Neural cell (in vitro differentiated cells): ENCODE results near the gene MYLIP. TPM values are rescaled to one million over a fixed set of nuclear protein-coding genes. Genes with fewer than 3 reads are reported as not detected.

Source experiments
- H2AFZ ChIP-seq: fragments of 200-600, 300-800 bp; sonication (generic), shearing (Covaris generic); 2 replicates; pipeline ENCODE4 v1.6.0; 2014; ENCODE audit warnings: low read depth, mild to moderate bottlenecking, antibody characterized with exemption, low read length, moderate library complexity
- H3F3A ChIP-seq: fragments of 200-600 bp; shearing (Covaris generic); 2 replicates; pipeline ENCODE4 v1.6.1; 2016; ENCODE audit warnings: mild to moderate bottlenecking, moderate library complexity, mixed read lengths, antibody characterized with exemption, low read length; ENCODE audit not compliant: insufficient read depth, poor library complexity, severe bottlenecking
- H3K27ac ChIP-seq: fragments of 200-600, 300-800 bp; sonication (generic), shearing (Covaris generic); 2 replicates; pipeline ENCODE4 v1.5.1; 2014; ENCODE audit warnings: mild to moderate bottlenecking, low read length, moderate library complexity
- H3K27me3 ChIP-seq: fragments of 300-800, 200-600 bp; sonication (generic), shearing (Covaris generic); 2 replicates; pipeline ENCODE4 v1.6.0; 2014; ENCODE audit warnings: mild to moderate bottlenecking, low read depth, low read length, moderate library complexity; ENCODE audit not compliant: insufficient read depth
- H3K36me3 ChIP-seq: fragments of 300-800, 200-600 bp; sonication (generic), shearing (Covaris generic); 2 replicates; pipeline ENCODE4 v1.5.1; 2014; ENCODE audit warnings: mild to moderate bottlenecking, antibody characterized with exemption, low read length, moderate library complexity; ENCODE audit not compliant: insufficient read depth
- H3K4me2 ChIP-seq: fragments of 300-800, 200-600 bp; sonication (generic), shearing (Covaris generic); 2 replicates; pipeline ENCODE4 v1.6.0; 2014; ENCODE audit warnings: mild to moderate bottlenecking, low read length
- H3K4me3 ChIP-seq: fragments of 300-800, 200-600 bp; sonication (generic), shearing (Covaris generic); 2 replicates; pipeline ENCODE4 v1.5.1; 2014; ENCODE audit warnings: mild to moderate bottlenecking, low read length, moderate library complexity
- H3K79me2 ChIP-seq: fragments of 200-600 bp; shearing (Covaris generic); replicated peaks from 2 replicates; pipeline ENCODE4 v1.6.0; 2014; ENCODE audit warnings: mild to moderate bottlenecking, low read length, moderate library complexity; ENCODE audit not compliant: insufficient read depth
- H3K9ac ChIP-seq: fragments of 300-800, 200-600 bp; sonication (generic), shearing (Covaris generic); 2 replicates; pipeline ENCODE4 v1.6.1; 2016; ENCODE audit warnings: mild to moderate bottlenecking, low read length, mixed read lengths
- H3K9me2 ChIP-seq: fragments of 200-600 bp; shearing (Covaris generic); 2 replicates; pipeline ENCODE4 v1.6.1; 2016; ENCODE audit warnings: mild to moderate bottlenecking, low read length, mixed read lengths; ENCODE audit not compliant: insufficient read depth
- H3K9me3 ChIP-seq: fragments of 200-600, 300-800 bp; sonication (generic), shearing (Covaris generic); 2 replicates; pipeline ENCODE4 v1.6.1; 2016; ENCODE audit warnings: mild to moderate bottlenecking, mixed run types, low read length, moderate library complexity, mixed read lengths
- H4K20me1 ChIP-seq: fragments of 200-600 bp; shearing (Covaris generic); 2 replicates; pipeline ENCODE4 v1.6.1; 2016; ENCODE audit warnings: mild to moderate bottlenecking, mixed run types; ENCODE audit not compliant: insufficient read depth
- CTCF ChIP-seq: fragments of 450-650 bp; IDR thresholded peaks from 2 replicates; pipeline ENCODE4 v1.5.1; 2014; ENCODE audit warnings: antibody characterized with exemption, mild to moderate bottlenecking, moderate library complexity; ENCODE audit not compliant: poor library complexity, severe bottlenecking
- EP300 ChIP-seq: fragments of 450-650 bp; conservative IDR thresholded peaks from 2 replicates; pipeline ENCODE4 v1.6.1; 2014; ENCODE audit warnings: antibody characterized with exemption, mild to moderate bottlenecking, moderate library complexity; ENCODE audit not compliant: poor library complexity, severe bottlenecking
- EZH2 ChIP-seq: fragments of 200-600, 300-800 bp; shearing (Covaris generic), sonication (generic); IDR thresholded peaks from 2 replicates; pipeline ENCODE4 v1.6.1; 2014; ENCODE audit warnings: antibody characterized with exemption, low read length, borderline replicate concordance, mild to moderate bottlenecking; ENCODE audit not compliant: insufficient read depth, poor library complexity, severe bottlenecking
- MXI1 ChIP-seq: fragments of 450-650 bp; conservative IDR thresholded peaks from 2 replicates; pipeline ENCODE4 v1.6.1; 2014; ENCODE audit warnings: antibody characterized with exemption, mild to moderate bottlenecking; ENCODE audit not compliant: poor library complexity, severe bottlenecking
- POLR2AphosphoS5 ChIP-seq: IDR thresholded peaks from 2 replicates; pipeline ENCODE4 v1.6.1; 2012
- RAD21 ChIP-seq: fragments of 450-650 bp; conservative IDR thresholded peaks from 2 replicates; pipeline ENCODE4 v1.6.1; 2014; ENCODE audit warnings: antibody characterized with exemption, mild to moderate bottlenecking, moderate library complexity
- REST ChIP-seq: IDR thresholded peaks from 2 replicates; pipeline ENCODE4 v1.6.1; 2012; ENCODE audit warnings: borderline replicate concordance
- SMC3 ChIP-seq: fragments of 450-650 bp; conservative IDR thresholded peaks from 2 replicates; pipeline ENCODE4 v1.6.1; 2014; ENCODE audit warnings: antibody characterized with exemption, mild to moderate bottlenecking, moderate library complexity; ENCODE audit not compliant: poor library complexity
- TAF1 ChIP-seq: IDR thresholded peaks from 2 replicates; pipeline ENCODE4 v1.6.1; 2012; ENCODE audit warnings: low read depth
- polyA plus RNA-seq: library from polyadenylated mRNA; depleted of rRNA; stranded (reverse); fragments of >200 nt; gene quantifications from 2 replicates; pipeline ENCODE4 v1.2.3, GENCODE V29; 2014

MYLIP gene
- polyA plus RNA-seq, 1 donor from 2014 or later = 8.1 TPM

DNA sequence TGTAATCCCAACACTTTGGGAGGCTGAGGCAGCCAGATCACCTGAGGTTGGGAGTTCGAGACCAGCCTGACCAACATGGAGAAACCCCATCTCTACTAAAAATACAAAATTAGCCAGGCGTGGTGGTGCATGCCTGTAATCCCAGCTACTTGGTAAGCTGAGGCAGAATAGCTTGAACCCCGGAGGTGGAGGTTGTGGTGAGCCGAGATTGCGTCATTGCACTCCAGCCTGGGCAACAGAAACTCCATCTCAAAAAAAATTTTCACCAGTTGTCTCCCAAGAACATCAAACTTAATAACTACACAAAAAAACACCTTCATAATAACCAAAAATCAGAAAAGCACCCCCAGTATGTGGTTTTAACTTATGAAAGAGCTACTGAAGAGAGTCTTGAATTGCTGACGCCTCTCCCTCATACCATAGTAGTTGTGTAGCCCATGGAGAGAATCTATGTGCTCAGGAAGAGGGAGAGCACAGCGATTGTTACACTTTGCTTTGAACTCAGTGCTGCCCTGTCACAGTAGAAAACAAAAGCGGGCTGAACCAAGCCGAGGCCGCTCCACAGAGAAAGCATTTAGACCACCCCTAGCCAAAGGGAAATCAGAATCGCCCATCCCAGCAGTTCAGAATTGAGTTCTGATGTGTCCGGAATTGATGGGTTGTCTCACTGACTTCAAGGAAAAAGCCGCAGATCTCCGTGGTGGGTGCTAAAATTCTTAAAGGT, 67.5 kb downstream of the MYLIP start:
- Histone ChIP-seq H3K27me3 (no peaks in the 10 kb centered on the region), H3K9ac (no peak overlapping the region), H3K4me2 (no peak overlapping the region), H3F3A (no peaks in the 10 kb centered on the region), H3K9me2 (no peaks in the 10 kb centered on the region), H3K36me3 (no peaks in the 10 kb centered on the region), H3K79me2 (no peaks in the 10 kb centered on the region), H3K27ac (no peak overlapping the region), H2AFZ (no peak overlapping the region), H3K9me3 (no peaks in the 10 kb centered on the region), H3K4me3 (no peak overlapping the region), H4K20me1 (no peaks in the 10 kb centered on the region)
- TF ChIP-seq EP300 = no peak
- no peak for TF ChIP-seq CTCF
- no peak for TF ChIP-seq MXI1
- TF ChIP-seq REST = no peak
- TF ChIP-seq POLR2AphosphoS5 = no peak
- no peak for TF ChIP-seq SMC3
- TF ChIP-seq RAD21 = no peak
- TF ChIP-seq TAF1 = no peak
- no peak for TF ChIP-seq EZH2

- H2AFZ ChIP-seq = no peak overlapping the region
- no peaks in the 10 kb centered on the region for H3K27me3 ChIP-seq
- TF ChIP-seq EP300 (no peak), MXI1 (no peak), CTCF (no peak), EZH2 (no peak), SMC3 (no peak), POLR2AphosphoS5 (no peak), RAD21 (no peak), TAF1 (no peak), REST (no peak)
- no peak overlapping the region for H3K27ac ChIP-seq
- H3F3A ChIP-seq = no peaks in the 10 kb centered on the region
- H3K36me3 ChIP-seq = no peaks in the 10 kb centered on the region
- H3K9me2 ChIP-seq = no peaks in the 10 kb centered on the region
- no peak overlapping the region for H3K9ac ChIP-seq
- no peaks in the 10 kb centered on the region for H3K79me2 ChIP-seq
- no peaks in the 10 kb centered on the region for H3K9me3 ChIP-seq
- no peak overlapping the region for H3K4me3 ChIP-seq
- no peak overlapping the region for H3K4me2 ChIP-seq
- H4K20me1 ChIP-seq = no peaks in the 10 kb centered on the region
Observed at GRCh38 chr6:16196984-16197546, 68.2 kb downstream of the MYLIP start.
